Subcutaneous abdominal adipose tissue (tissue), 5 donors: ENCODE data around the gene CHCHD1.

Experiments used
- H3K27ac ChIP-seq: one replicate; pipeline ENCODE4 v1.7.0; 2013; ENCODE audit warnings: low read depth, mild to moderate bottlenecking, inconsistent platforms, low read length, moderate library complexity
- H3K27me3 ChIP-seq, 5 donors: one replicate each; pipeline ENCODE4 v1.7.0; 2013; ENCODE audit warnings: low read length in 5 of 5, inconsistent platforms in 1 of 5; ENCODE audit not compliant: control insufficient read depth in 5 of 5, insufficient read depth in 4 of 5
- H3K36me3 ChIP-seq, 5 donors: one replicate each; pipeline ENCODE4 v1.7.0; 2013; ENCODE audit warnings: low read length in 5 of 5; ENCODE audit not compliant: control insufficient read depth in 5 of 5, insufficient read depth in 5 of 5
- H3K4me1 ChIP-seq, 5 donors: one replicate each; pipeline ENCODE4 v1.7.0; 2013; ENCODE audit warnings: low read length in 5 of 5, mild to moderate bottlenecking in 3 of 5, moderate library complexity in 1 of 5; ENCODE audit not compliant: control insufficient read depth in 5 of 5, insufficient read depth in 5 of 5
- H3K4me3 ChIP-seq, 5 donors: one replicate each; pipeline ENCODE4 v1.7.0; 2013; ENCODE audit warnings: low read length in 5 of 5, low read depth in 1 of 5
- H3K9ac ChIP-seq, 5 donors: one replicate each; pipeline ENCODE4 v1.7.0; 2013; ENCODE audit warnings: low read length in 5 of 5, mild to moderate bottlenecking in 4 of 5, moderate library complexity in 3 of 5
- H3K9me3 ChIP-seq, 5 donors: one replicate each; pipeline ENCODE4 v1.7.0; 2013; ENCODE audit warnings: low read length in 5 of 5; ENCODE audit not compliant: control insufficient read depth in 5 of 5
- donor health status: healthy.
- donor health status: healthy.
- donor health status: healthy.
- donor health status: healthy.
- donor health status: healthy.

CHCHD1 gene

DNA sequence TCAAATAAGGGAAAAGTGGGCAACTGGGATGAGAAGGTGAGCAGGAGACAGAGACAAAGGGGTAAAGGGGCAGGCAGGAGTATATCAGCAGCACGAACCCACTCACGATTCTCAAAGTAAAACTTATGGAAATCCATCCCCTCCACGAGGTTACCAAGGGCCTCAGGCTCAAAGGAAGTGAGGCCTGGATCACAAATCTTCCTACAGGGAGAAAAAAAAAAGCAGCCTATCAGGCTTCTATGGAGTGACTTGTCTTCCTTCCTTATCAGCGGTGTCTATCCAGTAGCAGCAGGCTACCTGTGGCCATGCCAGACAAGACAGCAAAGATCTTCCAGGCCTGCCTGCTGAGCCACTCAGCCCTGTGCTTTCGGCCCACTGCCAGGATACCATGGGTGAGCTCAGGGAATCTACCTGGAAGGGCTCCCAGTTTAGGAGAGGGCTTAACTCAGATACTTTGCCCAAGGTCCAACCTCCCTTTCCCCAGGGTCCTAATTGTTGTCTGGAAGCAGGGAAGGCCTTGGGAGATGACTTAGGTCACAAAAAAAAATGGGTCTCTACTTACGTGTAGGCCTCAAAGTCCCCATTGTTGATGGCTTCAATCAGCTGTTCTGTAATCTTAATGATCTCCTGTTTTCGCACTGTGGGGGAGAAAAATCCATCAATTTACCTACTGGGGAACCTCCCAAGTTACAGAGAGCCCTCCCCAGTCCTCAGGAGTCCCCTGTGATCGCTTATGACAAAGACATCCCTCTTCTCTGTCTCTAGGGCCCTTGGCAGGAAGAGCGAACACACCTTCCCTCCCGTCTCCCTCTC lies 35.3 kb downstream of the CHCHD1 start:
- peaks cover 0 to 24% (median 18%) of the 10 kb centered on the region in 5 donors for H3K4me1 ChIP-seq
- H3K27me3 ChIP-seq = no peaks in the 10 kb centered on the region
- no peak overlapping the region for H3K4me3 ChIP-seq
- peaks cover 3 to 77% (median 41%) of the 10 kb centered on the region in 5 donors for H3K36me3 ChIP-seq
- peak overlapping the region; percentile 27 for H3K27ac ChIP-seq
- H3K9me3 ChIP-seq = no peaks in the 10 kb centered on the region
- H3K9ac ChIP-seq = no peak overlapping the region

GRCh38 chr10:73817826-73818225 lies 36.0 kb downstream of the CHCHD1 start:
- peaks cover 3 to 75% (median 41%) of the 10 kb centered on the region in 5 donors for H3K36me3 ChIP-seq
- no peak overlapping the region for H3K4me3 ChIP-seq
- H3K9me3 ChIP-seq = no peaks in the 10 kb centered on the region
- no peak overlapping the region for H3K27ac ChIP-seq
- no peaks in the 10 kb centered on the region for H3K27me3 ChIP-seq
- H3K4me1 ChIP-seq = peaks cover 0 to 24% (median 18%) of the 10 kb centered on the region in 5 donors
- H3K9ac ChIP-seq = no peak overlapping the region

- Histone ChIP-seq H3K9ac (no peak overlapping the region), H3K27ac (no peak overlapping the region), H3K27me3 (no peaks in the 10 kb centered on the region), H3K36me3 (peaks cover 3 to 74% (median 40%) of the 10 kb centered on the region in 5 donors), H3K9me3 (no peaks in the 10 kb centered on the region), H3K4me1 (peaks cover 0 to 24% (median 18%) of the 10 kb centered on the region in 5 donors), H3K4me3 (no peak overlapping the region)
These were observed 36.6 kb downstream of the CHCHD1 start for GRCh38 chr10:73818402-73818801.

GRCh38 chr10:73819081-73819480 lies 37.2 kb downstream of the CHCHD1 start:
- Histone ChIP-seq H3K9me3 (no peaks in the 10 kb centered on the region), H3K27me3 (no peaks in the 10 kb centered on the region), H3K36me3 (peaks cover 3 to 74% (median 41%) of the 10 kb centered on the region in 5 donors)

DNA sequence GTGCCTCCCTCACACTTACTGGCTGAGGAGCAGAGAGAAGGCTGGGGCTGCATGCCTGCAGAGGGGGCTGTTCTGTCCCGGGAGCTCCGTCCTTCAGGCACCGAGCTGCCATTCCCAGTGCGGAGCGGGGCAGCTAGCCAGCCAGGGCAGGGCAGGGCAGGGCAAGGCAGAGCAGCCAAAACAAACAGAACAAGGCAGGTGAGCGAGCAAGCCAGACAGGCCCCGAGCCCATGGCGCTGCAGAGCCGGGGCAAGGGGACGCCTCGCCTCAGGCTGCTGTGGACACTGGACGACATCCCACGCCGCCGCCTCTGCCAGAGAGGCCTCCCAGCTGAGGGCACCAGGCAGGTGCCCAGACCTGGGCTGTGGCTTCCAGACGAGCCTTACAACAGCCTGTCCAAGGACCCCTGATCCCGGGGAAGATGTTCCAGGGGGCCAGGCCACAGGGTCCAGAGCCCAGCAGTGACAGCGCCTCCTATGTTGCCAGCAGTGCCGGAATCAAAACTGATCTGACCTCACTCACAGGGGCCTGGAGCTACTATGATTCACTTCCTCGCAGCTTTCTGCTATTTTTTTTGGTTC lies 37.8 kb downstream of the CHCHD1 start:
- Histone ChIP-seq H3K4me1 (peaks cover 0 to 24% (median 18%) of the 10 kb centered on the region in 5 donors), H3K36me3 (peaks cover 3 to 75% (median 42%) of the 10 kb centered on the region in 5 donors), H3K27me3 (no peaks in the 10 kb centered on the region), H3K9me3 (no peaks in the 10 kb centered on the region), H3K27ac (no peak overlapping the region), H3K4me3 (no peak overlapping the region), H3K9ac (no peak overlapping the region)

More at GRCh38 chr10:73819081-73819480, 37.2 kb downstream of the CHCHD1 start:
- Histone ChIP-seq H3K27ac (no peak overlapping the region), H3K4me3 (no peak overlapping the region), H3K9ac (peak overlapping the region in 1 of 5 donors; percentile 12), H3K4me1 (peaks cover 0 to 24% (median 18%) of the 10 kb centered on the region in 5 donors)

DNA sequence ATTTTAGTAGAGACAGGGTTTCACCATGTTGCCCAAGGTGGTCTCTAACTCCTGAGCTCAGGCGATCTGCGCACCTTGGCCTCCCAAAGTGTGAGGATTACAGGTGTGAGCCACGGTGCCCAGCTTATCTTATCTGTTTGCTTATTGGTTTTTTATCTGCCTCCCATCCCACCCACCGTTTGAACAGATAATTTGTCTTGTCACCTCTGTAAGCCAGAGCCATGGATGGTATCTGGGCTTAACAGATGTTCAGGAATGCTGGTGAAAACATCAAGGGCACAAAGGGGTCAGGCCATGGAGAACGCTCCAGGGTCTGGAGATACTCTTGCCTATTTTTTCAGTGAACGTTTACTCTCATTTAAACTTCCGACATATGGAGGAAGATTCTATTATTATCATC lies 41.5 kb downstream of the CHCHD1 start:
- no peaks in the 10 kb centered on the region for H3K27me3 ChIP-seq
- no peaks in the 10 kb centered on the region for H3K9me3 ChIP-seq
- H3K4me1 ChIP-seq = peaks cover 0 to 8% (median 0%) of the 10 kb centered on the region in 5 donors
- no peak overlapping the region for H3K9ac ChIP-seq
- H3K36me3 ChIP-seq = peaks cover under 1 to 74% (median 49%) of the 10 kb centered on the region in 5 donors
- no peak overlapping the region for H3K27ac ChIP-seq
- H3K4me3 ChIP-seq = no peak overlapping the region

- no peaks in the 10 kb centered on the region for H3K27me3 ChIP-seq
- H3K4me1 ChIP-seq = peaks cover 0 to 1% (median 0%) of the 10 kb centered on the region in 5 donors
- H3K27ac ChIP-seq = no peak overlapping the region
- no peaks in the 10 kb centered on the region for H3K9me3 ChIP-seq
- no peak overlapping the region for H3K4me3 ChIP-seq
- no peak overlapping the region for H3K9ac ChIP-seq
- peaks cover 5 to 68% (median 49%) of the 10 kb centered on the region in 5 donors for H3K36me3 ChIP-seq
These were observed 42.4 kb downstream of the CHCHD1 start for GRCh38 chr10:73824146-73824725.

DNA sequence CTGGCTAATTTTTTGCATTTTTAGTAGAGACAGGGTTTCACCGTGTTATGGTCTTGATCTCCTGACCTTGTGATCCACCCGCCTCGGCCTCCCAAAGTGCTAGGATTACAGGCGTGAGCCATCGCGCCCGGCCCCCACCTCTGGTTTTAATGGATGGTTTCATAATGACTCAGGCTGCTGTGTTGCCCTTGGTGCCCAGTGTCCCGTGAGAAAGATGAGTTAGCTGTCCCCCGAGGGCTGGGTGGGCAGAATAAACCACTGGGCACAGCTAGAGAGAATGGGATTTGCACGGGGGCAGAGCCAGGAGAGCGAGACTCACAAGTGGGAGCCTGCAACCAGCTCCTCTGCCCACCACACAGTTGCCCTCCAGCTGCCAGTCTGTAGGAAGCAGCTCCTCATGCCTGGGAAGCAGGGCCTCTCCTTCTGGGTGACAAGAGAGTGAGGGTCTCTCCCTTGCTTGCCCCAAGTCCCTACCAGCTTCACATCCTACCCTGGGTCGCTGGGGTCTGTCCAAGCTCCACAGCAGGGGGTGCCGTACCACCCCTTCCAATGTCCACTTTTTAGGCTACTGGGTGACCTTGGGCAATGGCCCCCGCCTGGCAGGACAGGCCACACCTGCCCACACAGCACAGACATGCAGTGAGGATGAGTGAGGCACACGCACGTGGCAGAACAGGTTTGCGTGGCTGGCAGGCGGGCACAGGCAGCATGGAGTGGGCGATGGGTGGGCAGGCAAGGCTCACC lies 45.7 kb downstream of the CHCHD1 start:
- no peaks in the 10 kb centered on the region for H3K27me3 ChIP-seq
- peaks cover 7 to 53% (median 38%) of the 10 kb centered on the region in 5 donors for H3K36me3 ChIP-seq

GRCh38 chr10:73828161-73828560 lies 46.3 kb downstream of the CHCHD1 start:
- no peaks in the 10 kb centered on the region for H3K27me3 ChIP-seq
- H3K9ac ChIP-seq = no peak overlapping the region
- no peak overlapping the region for H3K4me3 ChIP-seq
- peaks cover 7 to 51% (median 38%) of the 10 kb centered on the region in 5 donors for H3K36me3 ChIP-seq
- H3K27ac ChIP-seq = no peak overlapping the region
- H3K9me3 ChIP-seq = no peaks in the 10 kb centered on the region
- no peaks in the 10 kb centered on the region for H3K4me1 ChIP-seq

More for the DNA sequence above, 45.7 kb downstream of the CHCHD1 start:
- Histone ChIP-seq H3K4me3 (no peak overlapping the region), H3K9ac (no peak overlapping the region), H3K4me1 (no peaks in the 10 kb centered on the region), H3K9me3 (no peaks in the 10 kb centered on the region), H3K27ac (no peak overlapping the region)
